ENCODE measurements around the gene BAIAP2L2. TPM values are rescaled to one million over a fixed set of nuclear protein-coding genes. Genes with fewer than 3 reads are reported as not detected.

The BAIAP2L2 gene
- total RNA-seq, 1 donor: 1.1 TPM

GRCh38 chr22:38104084-38104483, 6.4 kb downstream of the BAIAP2L2 start:
- peak; percentile 52 for TF ChIP-seq CTCF (IDR thresholded peaks at IDR 0.05; ENCODE audit: extremely low read depth, low read depth, low read length)
- no peak overlapping the region for H3K4me2 ChIP-seq (ENCODE audit: insufficient read depth, low read length)
- peak; percentile 71 for DNase-seq (ENCODE audit: insufficient read length, low spot score, missing footprints)

GRCh38 chr22:38103641-38104040, 6.8 kb downstream of the BAIAP2L2 start:
- no peak overlapping the region for H3K4me3 ChIP-seq (ENCODE audit: insufficient read depth, low read length)
- H3K9me3 ChIP-seq (ENCODE audit: low read depth, low read length): no peaks in the 10 kb centered on the region
- no peak overlapping the region for H3K4me2 ChIP-seq (ENCODE audit: insufficient read depth, low read length)
- no peaks in the 10 kb centered on the region for H3K27me3 ChIP-seq (ENCODE audit: insufficient read depth, low read length)
- H3K79me2 ChIP-seq (ENCODE audit: insufficient read depth, low read length): no peaks in the 10 kb centered on the region
- H3K27ac ChIP-seq (ENCODE audit: low read depth, low read length): no peak overlapping the region
- no peaks in the 10 kb centered on the region for H3K36me3 ChIP-seq (ENCODE audit: insufficient read depth, low read length)
- TF ChIP-seq CTCF (IDR thresholded peaks at IDR 0.05; ENCODE audit: extremely low read depth, low read depth, low read length): no peak
- DNase-seq (ENCODE audit: insufficient read length, low spot score, missing footprints): no peak
- no peak overlapping the region for H2AFZ ChIP-seq (ENCODE audit: low read length)
- no peaks in the 10 kb centered on the region for H4K20me1 ChIP-seq (ENCODE audit: insufficient read depth, low read length)
- H3K4me1 ChIP-seq (ENCODE audit: insufficient read depth, low read length): no peaks in the 10 kb centered on the region

More at GRCh38 chr22:38104084-38104483, 6.4 kb downstream of the BAIAP2L2 start:
- Histone ChIP-seq H3K27me3 (ENCODE audit: insufficient read depth, low read length) (no peaks in the 10 kb centered on the region), H2AFZ (ENCODE audit: low read length) (no peak overlapping the region), H3K79me2 (ENCODE audit: insufficient read depth, low read length) (no peaks in the 10 kb centered on the region), H3K27ac (ENCODE audit: low read depth, low read length) (no peak overlapping the region), H3K36me3 (ENCODE audit: insufficient read depth, low read length) (no peaks in the 10 kb centered on the region), H3K4me1 (ENCODE audit: insufficient read depth, low read length) (no peaks in the 10 kb centered on the region), H3K4me3 (ENCODE audit: insufficient read depth, low read length) (no peak overlapping the region), H3K9me3 (ENCODE audit: low read depth, low read length) (no peaks in the 10 kb centered on the region), H4K20me1 (ENCODE audit: insufficient read depth, low read length) (no peaks in the 10 kb centered on the region)

- Histone ChIP-seq H4K20me1 (ENCODE audit: insufficient read depth, low read length) (no peaks in the 10 kb centered on the region), H3K9me3 (ENCODE audit: low read depth, low read length) (no peaks in the 10 kb centered on the region), H3K36me3 (ENCODE audit: insufficient read depth, low read length) (no peaks in the 10 kb centered on the region), H3K4me2 (ENCODE audit: insufficient read depth, low read length) (no peak overlapping the region), H3K27ac (ENCODE audit: low read depth, low read length) (no peak overlapping the region), H3K4me1 (ENCODE audit: insufficient read depth, low read length) (no peaks in the 10 kb centered on the region), H3K4me3 (ENCODE audit: insufficient read depth, low read length) (no peak overlapping the region), H3K79me2 (ENCODE audit: insufficient read depth, low read length) (no peaks in the 10 kb centered on the region), H3K27me3 (ENCODE audit: insufficient read depth, low read length) (no peaks in the 10 kb centered on the region), H2AFZ (ENCODE audit: low read length) (peak overlapping the region; percentile 63)
- no peak for TF ChIP-seq CTCF (IDR thresholded peaks at IDR 0.05; ENCODE audit: extremely low read depth, low read depth, low read length)
- peak; percentile 97 for DNase-seq (ENCODE audit: insufficient read length, low spot score, missing footprints)
These were observed 11.9 kb downstream of the BAIAP2L2 start for GRCh38 chr22:38098410-38099249.

GRCh38 chr22:38097557-38098409, 12.7 kb downstream of the BAIAP2L2 start:
- no peaks in the 10 kb centered on the region for H3K4me1 ChIP-seq (ENCODE audit: insufficient read depth, low read length)
- no peaks in the 10 kb centered on the region for H3K79me2 ChIP-seq (ENCODE audit: insufficient read depth, low read length)
- H3K36me3 ChIP-seq (ENCODE audit: insufficient read depth, low read length): no peaks in the 10 kb centered on the region
- TF ChIP-seq CTCF (IDR thresholded peaks at IDR 0.05; ENCODE audit: extremely low read depth, low read depth, low read length): peak; percentile 27
- peak; percentile 79 for DNase-seq (ENCODE audit: insufficient read length, low spot score, missing footprints)
- no peak overlapping the region for H3K4me3 ChIP-seq (ENCODE audit: insufficient read depth, low read length)
- no peak overlapping the region for H3K4me2 ChIP-seq (ENCODE audit: insufficient read depth, low read length)
- no peaks in the 10 kb centered on the region for H4K20me1 ChIP-seq (ENCODE audit: insufficient read depth, low read length)
- H3K9me3 ChIP-seq (ENCODE audit: low read depth, low read length): no peaks in the 10 kb centered on the region
- H3K27me3 ChIP-seq (ENCODE audit: insufficient read depth, low read length): no peaks in the 10 kb centered on the region
- no peak overlapping the region for H3K27ac ChIP-seq (ENCODE audit: low read depth, low read length)
- no peak overlapping the region for H2AFZ ChIP-seq (ENCODE audit: low read length)
